Activated CD4-positive, alpha-beta T cell treated with anti-CD3 and anti-CD28 coated beads, Interleukin-2, amount 50 U/mL, for 16 hours (primary cell): ENCODE results near the gene UBE2E2.

ENCODE experiments used
- DNase-seq: peaks from one replicate; pipeline ENCODE4 v3.0.0-alpha.2; 2020

Gene UBE2E2

GRCh38 chr3:23640471-23641146 is 437.5 kb downstream of the UBE2E2 start:
- DNase-seq, result no peak
